Measurements from ENCODE around the gene SEC61B.

DNA sequence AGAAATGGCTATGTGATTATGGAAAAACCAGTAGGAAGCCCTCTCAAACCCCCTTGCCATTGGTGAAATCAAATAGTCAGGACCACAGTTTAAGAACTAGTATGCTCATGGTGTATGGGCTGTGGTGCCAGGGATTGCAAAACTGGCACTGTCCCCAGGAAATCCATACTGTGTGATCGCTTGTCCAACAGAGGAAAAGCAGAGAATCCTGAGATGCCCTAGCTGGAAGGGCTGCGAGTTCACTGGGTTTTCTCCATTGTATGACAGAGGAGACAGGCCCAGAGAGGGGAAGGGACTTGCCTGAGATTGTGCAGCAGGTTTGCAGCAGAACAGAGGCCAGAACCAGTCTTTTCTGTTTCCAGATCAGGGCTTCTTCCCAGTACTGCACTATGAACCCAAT lies 12.5 kb downstream of the SEC61B start:
- TF ChIP-seq, protein P1, sequence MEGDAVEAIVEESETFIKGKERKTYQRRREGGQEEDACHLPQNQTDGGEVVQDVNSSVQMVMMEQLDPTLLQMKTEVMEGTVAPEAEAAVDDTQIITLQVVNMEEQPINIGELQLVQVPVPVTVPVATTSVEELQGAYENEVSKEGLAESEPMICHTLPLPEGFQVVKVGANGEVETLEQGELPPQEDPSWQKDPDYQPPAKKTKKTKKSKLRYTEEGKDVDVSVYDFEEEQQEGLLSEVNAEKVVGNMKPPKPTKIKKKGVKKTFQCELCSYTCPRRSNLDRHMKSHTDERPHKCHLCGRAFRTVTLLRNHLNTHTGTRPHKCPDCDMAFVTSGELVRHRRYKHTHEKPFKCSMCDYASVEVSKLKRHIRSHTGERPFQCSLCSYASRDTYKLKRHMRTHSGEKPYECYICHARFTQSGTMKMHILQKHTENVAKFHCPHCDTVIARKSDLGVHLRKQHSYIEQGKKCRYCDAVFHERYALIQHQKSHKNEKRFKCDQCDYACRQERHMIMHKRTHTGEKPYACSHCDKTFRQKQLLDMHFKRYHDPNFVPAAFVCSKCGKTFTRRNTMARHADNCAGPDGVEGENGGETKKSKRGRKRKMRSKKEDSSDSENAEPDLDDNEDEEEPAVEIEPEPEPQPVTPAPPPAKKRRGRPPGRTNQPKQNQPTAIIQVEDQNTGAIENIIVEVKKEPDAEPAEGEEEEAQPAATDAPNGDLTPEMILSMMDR (IDR thresholded peaks at IDR 0.05), result no peak
- no peak for TF ChIP-seq POLR2A (IDR thresholded peaks at IDR 0.05)
- TF ChIP-seq POLR2AphosphoS5 (IDR thresholded peaks at IDR 0.05), result no peak
